NCI-H1105 (cell line): Measurements from ENCODE around the gene CASS4.
"Not testable (repeated sequence)": the region's sequence is repeated elsewhere in the genome, so short reads cannot be mapped to it uniquely, and the experiment has no call there.

Source experiments
- DNase-seq: peaks from one replicate; lab custom pipeline; 2025; lab: John Stamatoyannopoulos, UW

The CASS4 gene, protein sequence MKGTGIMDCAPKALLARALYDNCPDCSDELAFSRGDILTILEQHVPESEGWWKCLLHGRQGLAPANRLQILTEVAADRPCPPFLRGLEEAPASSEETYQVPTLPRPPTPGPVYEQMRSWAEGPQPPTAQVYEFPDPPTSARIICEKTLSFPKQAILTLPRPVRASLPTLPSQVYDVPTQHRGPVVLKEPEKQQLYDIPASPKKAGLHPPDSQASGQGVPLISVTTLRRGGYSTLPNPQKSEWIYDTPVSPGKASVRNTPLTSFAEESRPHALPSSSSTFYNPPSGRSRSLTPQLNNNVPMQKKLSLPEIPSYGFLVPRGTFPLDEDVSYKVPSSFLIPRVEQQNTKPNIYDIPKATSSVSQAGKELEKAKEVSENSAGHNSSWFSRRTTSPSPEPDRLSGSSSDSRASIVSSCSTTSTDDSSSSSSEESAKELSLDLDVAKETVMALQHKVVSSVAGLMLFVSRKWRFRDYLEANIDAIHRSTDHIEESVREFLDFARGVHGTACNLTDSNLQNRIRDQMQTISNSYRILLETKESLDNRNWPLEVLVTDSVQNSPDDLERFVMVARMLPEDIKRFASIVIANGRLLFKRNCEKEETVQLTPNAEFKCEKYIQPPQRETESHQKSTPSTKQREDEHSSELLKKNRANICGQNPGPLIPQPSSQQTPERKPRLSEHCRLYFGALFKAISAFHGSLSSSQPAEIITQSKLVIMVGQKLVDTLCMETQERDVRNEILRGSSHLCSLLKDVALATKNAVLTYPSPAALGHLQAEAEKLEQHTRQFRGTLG

DNA sequence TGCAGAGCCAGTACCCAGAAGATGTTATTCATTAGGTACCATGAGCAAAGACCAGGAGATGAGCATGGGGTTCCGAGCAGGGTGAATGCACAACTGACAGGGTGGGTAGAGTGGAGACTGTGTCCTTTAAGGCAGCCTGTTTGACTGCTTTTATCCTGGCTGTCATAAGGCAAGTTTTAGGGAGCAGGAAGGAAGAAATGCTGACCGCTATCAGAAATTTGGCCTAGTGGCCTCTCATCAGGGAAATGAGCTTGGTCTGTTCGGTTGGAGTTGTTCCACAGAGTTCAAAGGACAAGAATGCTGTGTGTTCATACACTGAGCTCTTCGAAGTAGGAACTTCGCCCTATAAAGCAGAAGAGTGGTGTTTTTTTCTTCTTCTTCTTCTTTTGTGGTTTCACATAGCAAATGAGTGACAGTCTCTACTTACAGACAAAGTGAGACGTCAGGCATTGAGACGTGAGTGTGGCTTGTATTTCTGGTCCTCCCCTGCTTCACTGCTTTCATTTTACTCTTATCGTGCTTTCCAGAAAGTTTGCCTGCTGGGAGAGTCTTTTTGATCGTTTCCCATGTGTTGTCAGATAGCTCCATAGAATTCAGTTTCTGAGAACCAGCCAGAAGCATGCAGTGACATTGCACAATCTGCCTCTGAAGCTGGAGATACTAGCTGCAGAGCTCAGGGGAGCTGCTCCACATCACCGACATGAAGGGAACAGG lies at the start of gene CASS4:
Gene CASS4, plus strand, starts transcription at position 502 of the 714 bp plus-strand sequence. Its CDS starts 199 bp downstream, at position 701.
- no peak for DNase-seq

DNA sequence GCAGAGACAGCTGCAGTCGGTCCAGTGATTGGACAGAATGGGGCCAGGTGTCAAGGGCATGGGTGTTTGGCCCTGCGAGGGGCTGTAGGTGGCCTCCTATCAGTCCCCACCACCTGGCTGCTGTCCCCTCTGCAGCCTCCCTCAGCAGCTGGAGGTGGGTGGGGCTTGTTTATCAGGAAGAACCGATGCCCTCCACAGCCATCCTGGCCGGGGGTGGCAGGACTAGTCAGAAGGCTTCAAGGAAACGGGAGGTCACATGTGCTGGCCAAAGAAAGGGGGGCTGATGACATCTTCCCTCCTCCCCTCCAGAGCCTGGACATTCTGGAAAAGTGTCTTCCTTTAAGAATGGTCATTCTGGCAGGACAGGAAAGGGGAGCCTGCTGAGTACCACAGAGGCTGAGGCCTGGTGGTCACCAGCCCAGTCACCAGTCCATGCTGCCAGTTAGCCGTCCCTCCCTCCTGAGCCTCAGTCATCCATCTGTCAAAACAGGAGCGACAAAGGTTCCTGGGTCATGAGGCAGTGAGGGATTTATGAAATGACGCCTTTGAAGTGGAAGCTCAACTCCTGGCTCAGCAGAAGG lies 49.1 kb upstream of the CASS4 start:
- DNase-seq: no peak

DNA sequence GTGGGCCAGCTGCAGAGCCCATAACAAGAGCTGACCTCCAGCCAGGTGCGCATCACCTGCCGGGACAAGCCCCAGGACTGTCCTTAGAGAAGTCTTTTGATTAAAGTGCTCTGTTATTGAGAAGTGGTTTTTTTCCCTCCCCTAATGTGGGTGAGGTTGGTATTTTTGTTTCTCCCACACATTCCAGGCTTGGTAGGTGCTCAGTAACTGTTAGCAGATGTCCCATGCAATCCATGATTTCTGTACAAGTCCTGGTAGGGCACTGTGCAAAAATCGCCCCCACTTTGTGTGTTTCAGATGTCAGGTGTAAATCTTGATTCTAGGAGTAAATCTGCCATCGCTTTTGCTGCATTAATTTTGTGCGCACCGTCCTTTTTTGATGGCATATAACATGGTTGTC lies 48.6 kb upstream of the CASS4 start:
- DNase-seq: no peak

DNA sequence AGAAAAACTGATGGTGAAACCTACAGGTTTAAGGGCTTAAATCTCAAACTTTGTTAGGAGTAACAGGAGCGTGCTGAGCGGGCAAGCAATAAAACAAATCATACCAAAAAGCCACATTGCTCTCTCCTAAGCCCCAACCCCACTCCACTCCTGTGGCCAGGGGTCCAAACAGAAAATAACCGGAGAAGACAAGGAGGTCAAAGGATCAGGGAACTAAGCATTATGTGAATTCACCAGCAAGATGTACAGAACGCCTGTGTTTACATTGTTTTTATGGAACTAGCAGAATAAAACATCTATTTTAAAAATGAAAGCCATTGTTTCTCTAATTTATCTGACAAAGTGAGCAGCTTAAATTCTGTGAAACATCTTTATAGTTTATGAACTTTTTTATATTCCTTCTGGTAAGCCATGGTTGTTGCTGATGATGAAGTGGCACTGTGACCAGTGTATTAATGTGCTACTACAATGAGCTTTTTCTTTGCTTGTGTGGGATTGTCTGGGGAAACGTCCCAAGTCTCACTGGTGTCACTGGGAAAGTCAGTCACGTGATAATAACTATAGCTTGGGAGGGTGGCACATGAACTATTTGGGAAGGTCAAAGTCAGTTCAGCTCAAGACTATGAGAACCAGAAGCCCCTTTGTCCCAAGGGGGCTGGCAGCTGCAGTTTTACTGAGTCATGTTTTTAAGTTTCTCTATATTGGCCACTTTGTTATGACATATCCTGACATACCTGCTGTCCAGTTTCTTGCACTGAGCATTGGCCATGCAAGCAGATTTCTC lies 43.5 kb upstream of the CASS4 start:
- no peak for DNase-seq

DNA sequence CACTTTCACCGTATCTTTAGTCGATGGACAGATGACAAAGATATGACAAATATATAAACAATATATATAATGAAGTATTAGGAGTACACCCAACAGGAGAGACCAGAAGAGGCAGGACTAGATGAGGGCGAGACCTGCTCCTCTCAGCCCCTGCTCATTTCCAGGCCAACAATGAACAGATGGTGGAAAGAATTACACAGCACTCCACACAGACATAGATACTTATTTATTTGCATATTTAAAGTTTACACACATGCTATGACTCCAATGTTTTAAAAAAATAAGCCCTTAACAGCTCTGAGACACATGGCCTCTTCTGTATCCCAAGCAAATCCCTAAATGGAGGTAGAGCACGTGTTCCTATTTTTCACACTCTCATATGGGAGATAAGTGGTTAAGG lies 42.9 kb upstream of the CASS4 start:
- DNase-seq: no peak

DNA sequence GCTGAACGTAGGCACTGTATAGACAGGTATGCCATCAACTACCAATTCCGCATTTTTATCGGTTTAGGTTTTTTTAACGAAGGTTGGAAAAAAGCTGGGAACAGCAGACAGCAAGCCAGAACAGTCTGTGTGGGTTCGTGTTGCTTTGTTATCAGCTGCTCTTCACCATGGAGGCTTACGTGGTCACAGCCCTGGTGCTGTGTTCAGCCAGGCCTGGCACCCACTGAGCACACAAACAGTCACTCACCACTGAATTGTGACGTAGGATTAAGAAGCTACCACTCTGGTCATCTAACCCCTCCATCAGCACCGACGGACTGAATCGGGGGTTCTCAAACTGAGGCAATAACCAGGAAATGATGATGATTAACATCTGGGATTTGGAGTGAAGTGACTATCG lies 40.1 kb upstream of the CASS4 start:
- no peak for DNase-seq

DNA sequence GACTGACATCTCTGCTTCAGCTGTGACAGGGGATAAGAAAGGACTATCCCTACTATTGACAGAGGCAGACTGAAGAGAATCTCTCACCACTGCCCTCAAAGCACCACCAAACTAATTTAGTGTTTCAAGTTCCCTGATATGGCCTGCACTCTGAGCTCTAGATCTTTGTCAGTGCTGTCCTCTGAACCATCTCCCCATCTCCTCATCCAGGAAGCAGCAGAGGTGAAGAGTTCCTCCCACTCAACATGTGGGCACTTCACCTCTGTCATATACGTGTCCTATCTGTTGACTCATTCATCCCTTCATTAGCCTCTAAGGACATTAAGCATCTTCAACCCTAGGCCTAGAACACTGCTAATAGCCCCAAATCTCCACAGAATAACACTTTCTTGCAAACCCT lies 39.2 kb upstream of the CASS4 start:
- no peak for DNase-seq

DNA sequence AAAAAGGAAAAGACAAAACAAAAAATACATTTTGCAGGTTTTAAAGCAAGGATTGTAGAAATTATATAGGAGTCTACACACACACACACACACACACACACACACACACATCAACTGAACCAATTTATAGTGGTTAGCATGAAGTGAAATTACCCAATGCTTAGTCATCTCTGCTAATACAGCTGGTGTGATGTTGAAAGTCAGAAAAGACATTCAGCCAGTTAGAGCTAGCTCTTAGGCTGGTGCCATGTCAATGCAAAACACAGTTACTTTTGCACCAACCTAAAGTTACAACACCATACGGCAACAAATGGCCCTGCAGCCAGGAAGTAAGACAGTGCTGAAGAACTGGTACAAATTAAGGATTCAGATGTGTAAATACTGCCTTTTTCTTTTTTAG lies 38.1 kb upstream of the CASS4 start:
- no peak for DNase-seq

DNA sequence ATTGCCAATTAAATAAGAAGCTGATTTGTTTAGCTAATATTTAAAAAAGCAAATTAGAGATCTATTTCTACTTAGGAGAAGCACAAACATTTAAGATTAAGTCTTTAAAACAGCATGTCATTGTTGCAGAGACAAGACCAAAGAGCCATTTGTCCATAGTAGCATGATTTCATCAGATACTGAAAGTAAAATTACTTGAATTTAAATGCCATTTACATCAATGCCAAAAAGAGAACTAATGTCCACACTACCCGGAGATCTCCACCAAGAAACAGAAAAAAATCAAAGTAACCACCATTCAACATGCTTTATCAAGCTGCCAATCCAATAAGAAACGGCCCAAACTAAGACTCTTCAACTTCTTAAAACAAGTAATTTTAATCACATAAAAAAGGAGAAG lies 35.7 kb upstream of the CASS4 start:
- DNase-seq: no peak

- no peak for DNase-seq
These were observed 33.7 kb upstream of the CASS4 start for GRCh38 chr20:56378386-56378785.

GRCh38 chr20:56380375-56380774 lies 31.7 kb upstream of the CASS4 start:
- no peak for DNase-seq

DNA sequence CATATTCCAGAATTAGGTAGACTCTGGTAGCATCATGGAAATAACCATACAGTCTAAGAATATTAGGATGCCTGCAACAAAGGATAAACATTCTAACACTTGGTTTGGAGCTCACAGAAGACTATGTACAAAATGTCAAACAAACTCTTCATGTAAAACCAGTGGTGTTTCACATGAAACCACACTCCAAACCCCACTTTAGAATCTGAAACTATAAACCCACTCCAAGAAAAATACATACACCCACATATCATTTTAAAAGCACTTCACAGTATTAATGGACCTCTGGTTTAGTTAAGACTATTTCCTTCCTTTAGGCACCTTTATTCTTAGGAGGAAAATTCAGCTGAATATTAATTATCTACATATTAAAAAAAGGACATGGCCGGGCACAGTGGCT lies 30.6 kb upstream of the CASS4 start:
- no peak for DNase-seq

DNA sequence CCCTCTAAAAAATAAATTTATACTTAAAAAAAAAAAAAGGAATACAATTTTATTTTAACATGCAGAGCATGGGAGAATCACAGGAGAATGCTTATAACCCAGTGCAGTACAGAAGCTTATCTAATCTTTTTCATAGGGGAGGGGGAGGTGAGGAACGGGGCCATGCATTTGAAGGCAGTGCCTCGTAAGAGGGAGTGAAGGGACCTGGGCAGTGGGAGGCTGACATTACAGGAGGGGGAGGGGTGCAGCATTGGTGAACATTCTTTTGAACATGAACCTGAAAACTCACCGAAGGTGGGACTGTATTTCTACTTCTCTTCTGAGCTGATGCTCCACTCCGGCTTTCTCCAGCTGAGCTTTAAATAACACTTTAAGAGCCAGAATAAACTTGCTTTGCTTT lies 29.4 kb upstream of the CASS4 start:
- DNase-seq: no peak

DNA sequence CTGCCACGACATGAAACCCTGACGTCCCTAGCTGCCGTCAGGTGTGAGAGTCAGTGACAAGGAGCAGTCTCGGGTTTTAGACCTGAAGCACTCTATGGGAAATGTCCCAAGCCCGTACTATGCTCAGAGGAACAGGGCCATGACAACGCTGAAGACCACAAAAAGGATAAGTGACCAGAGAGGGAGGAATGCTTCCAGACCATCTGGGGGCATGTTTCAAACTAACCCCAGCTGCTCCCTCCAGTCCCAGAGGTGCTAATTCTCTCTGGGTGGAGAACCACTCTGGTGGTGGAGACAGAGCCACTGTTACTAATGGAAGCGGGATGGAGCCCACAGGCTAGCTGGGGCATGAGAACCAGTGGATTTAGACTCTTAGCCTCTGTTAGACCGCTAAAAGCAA lies 28.7 kb upstream of the CASS4 start:
- DNase-seq: no peak

GRCh38 chr20:56385130-56385529 lies 26.9 kb upstream of the CASS4 start:
- no peak for DNase-seq

DNA sequence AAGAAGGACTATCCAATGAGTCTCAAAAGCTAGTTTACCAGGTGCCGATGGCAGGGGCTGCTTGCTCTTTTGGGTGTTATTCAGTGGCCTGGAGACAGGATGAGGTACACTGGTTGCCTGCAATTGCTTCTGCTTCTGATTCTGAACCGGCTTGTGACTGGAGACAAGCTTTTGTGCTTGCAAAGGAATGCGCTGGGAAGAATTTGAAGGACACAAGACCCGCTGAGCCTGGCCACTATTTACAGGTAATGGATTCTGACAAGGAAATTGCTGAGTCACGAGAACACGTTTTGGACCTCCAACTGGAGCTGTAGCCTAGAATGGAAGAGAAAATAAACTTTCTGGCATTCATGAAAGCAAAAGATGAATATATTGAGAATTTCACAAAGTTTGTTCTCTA lies 25.8 kb upstream of the CASS4 start:
- DNase-seq: no peak

DNA sequence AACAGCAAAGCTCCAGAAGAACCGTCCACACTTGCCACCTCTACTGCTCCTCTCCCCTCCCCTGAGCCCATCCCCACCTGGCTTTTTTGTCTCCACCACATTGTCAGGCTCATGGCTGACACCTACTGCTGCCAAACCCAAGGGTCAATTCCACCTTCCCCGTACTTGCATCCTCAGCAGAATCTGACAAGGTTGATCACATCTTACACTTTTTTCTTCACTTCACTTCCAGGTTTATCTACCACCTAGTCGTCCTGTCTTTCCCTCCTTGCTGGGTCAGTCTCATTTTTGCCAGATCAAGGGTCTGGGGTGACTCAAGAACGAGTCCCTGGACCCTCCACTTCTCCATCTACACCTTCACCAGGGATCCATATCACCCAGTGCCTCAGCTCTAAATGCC lies 23.2 kb upstream of the CASS4 start:
- no peak for DNase-seq

DNA sequence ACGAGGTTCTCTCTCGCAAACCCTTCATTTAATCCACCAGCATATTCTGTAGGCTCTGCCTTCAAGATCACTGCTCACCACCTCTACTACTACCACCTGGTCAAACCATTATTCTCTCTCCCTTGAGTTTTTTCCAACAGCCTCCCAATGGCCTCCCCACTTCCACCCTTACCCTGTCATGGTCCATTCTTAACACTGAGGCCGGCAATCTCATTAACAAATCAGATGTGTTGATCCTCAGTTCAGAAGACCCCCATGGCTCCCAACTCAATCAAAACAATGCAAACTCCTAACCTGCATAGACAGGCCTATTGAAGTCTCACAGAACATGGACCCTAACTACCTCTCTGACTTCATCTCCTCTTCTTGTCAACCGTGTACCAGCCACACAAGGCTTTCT lies 22.3 kb upstream of the CASS4 start:
- DNase-seq: no peak

DNA sequence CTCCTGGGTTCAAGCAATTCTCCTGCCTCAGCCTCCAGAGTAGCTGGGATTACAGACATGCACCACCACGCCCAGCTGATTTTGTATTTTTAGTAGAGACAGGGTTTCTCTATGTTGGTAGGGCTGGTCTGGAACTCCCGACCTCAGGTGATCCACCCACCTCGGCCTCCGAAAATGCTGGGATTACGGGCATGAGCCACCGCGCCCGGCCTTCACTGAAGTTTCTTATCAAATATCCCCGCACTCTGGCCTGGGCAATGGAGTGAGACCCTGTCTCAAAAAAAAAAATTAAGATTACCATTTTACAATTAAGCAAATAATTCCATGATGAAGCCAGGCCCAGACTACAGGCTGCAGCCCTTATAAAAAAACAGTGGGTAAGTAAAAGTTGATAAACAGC lies 21.7 kb upstream of the CASS4 start:
- not testable (repeated sequence) for DNase-seq

DNA sequence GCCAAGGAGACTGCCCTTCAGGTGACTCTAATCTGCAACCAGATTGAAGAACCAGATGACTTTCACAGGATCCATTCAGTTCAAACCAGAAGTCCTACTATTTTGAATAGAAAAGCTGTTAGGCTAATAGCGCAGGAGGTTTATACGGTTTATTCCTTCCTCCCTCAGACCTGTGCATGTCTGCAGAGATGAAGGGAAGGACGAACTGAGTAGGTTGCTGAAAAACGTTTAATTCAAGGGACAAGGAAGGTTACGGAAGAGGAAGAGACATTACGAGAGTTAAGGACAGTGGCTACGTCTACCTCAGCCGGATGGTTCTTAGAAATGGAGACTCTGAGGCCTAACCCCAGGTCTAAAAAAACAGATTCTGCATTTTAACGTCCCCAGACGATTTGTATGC lies 21.0 kb upstream of the CASS4 start:
- DNase-seq: no peak

DNA sequence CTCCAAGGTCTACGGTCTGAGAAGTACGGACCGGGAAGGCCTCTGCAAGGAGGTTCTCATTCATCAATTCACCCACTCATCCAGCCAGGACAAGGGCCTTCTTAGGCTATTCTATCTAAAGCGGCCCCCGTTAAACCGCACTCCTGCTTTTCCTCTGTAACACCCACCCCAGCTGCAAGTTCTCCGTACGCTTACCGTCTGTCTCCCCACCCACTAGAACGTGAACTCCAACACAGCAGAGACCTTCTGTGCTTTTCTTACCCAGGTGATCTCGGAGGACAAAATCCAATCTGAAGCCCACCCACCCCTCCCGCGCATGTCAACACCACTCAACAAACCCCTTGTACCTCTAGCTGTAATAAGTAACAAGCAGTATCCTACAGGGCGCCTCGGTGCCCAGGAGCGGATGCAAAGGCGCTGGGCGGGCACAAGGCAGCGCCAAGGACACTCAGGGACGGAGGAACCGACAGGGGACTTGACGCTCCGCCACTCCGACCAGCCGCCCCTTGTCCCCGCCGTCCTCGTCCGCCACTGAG lies 20.4 kb upstream of the CASS4 start:
- DNase-seq: no peak
